CD4-positive, alpha-beta T cell treated with Interleukin-21 for 1 hour (primary cell): ENCODE results near the gene KREMEN1.
A peak's percentile ranks its signal among the peaks of the same experiment; 100 is the strongest.
"Not testable (repeated sequence)": the region's sequence is repeated elsewhere in the genome, so short reads cannot be mapped to it uniquely, and the experiment has no call there.

Experiments
- DNase-seq: peaks from one replicate; pipeline ENCODE4 v3.0.0-alpha.2; 2020

KREMEN1 gene

GRCh38 chr22:29079218-29079901 lies 6.5 kb downstream of the KREMEN1 start:
- peak; percentile 17 for DNase-seq

GRCh38 chr22:29080106-29080975 lies 7.5 kb downstream of the KREMEN1 start:
- no peak for DNase-seq

GRCh38 chr22:29081517-29082236 lies 8.8 kb downstream of the KREMEN1 start:
- DNase-seq, result no peak

GRCh38 chr22:29082826-29083545 lies 10.2 kb downstream of the KREMEN1 start:
- DNase-seq, result no peak

GRCh38 chr22:29083576-29083932 lies 10.7 kb downstream of the KREMEN1 start:
- not testable (repeated sequence) for DNase-seq

- no peak for DNase-seq
Measured at GRCh38 chr22:29083933-29084591, 11.2 kb downstream of the KREMEN1 start.

- DNase-seq, result no peak
Measured at GRCh38 chr22:29087012-29087411, 14.2 kb downstream of the KREMEN1 start.

- no peak for DNase-seq
Measured at GRCh38 chr22:29088809-29089208, 16.0 kb downstream of the KREMEN1 start.

- DNase-seq, result no peak
Measured at GRCh38 chr22:29089507-29089906, 16.7 kb downstream of the KREMEN1 start.

GRCh38 chr22:29090039-29090438 lies 17.2 kb downstream of the KREMEN1 start:
- DNase-seq, result no peak

- DNase-seq, result no peak
Measured at GRCh38 chr22:29092243-29092642, 19.4 kb downstream of the KREMEN1 start.

- DNase-seq, result no peak
Measured at GRCh38 chr22:29093030-29093429, 20.2 kb downstream of the KREMEN1 start.

GRCh38 chr22:29093501-29094300 lies 20.9 kb downstream of the KREMEN1 start:
- DNase-seq, result no peak

- DNase-seq, result no peak
Measured at GRCh38 chr22:29095459-29095858, 22.6 kb downstream of the KREMEN1 start.

- DNase-seq, result no peak
Measured at GRCh38 chr22:29096736-29097669, 24.2 kb downstream of the KREMEN1 start.

- no peak for DNase-seq
Measured at GRCh38 chr22:29098296-29098695, 25.5 kb downstream of the KREMEN1 start.

- no peak for DNase-seq
Measured at GRCh38 chr22:29102300-29102699, 29.5 kb downstream of the KREMEN1 start.

- no peak for DNase-seq
Measured at GRCh38 chr22:29103121-29103520, 30.3 kb downstream of the KREMEN1 start.

- no peak for DNase-seq
Measured at GRCh38 chr22:29105468-29105867, 32.6 kb downstream of the KREMEN1 start.

GRCh38 chr22:29106839-29107238 lies 34.0 kb downstream of the KREMEN1 start:
- no peak for DNase-seq
